Loucy (cell line): ENCODE results near the gene SSUH2.
"Not testable (repeated sequence)": the region's sequence is repeated elsewhere in the genome, so short reads cannot be mapped to it uniquely, and the experiment has no call there.

Experiments
- H2AFZ ChIP-seq: fragments of 200-600 bp; sonication (generic); 2 replicates; pipeline ENCODE4 v1.6.0; 2016; ENCODE audit warnings: antibody characterized with exemption, mild to moderate bottlenecking, low read length, moderate library complexity
- H3F3A ChIP-seq: fragments of 200-600 bp; 2 replicates; pipeline ENCODE4 v1.6.0; 2016; ENCODE audit warnings: antibody characterized with exemption, low read depth, mild to moderate bottlenecking
- H3K27me3 ChIP-seq: fragments of 200-600 bp; sonication (generic); 2 replicates; pipeline ENCODE4 v1.6.1; 2014; ENCODE audit warnings: low read length, mild to moderate bottlenecking; ENCODE audit not compliant: insufficient read depth, poor library complexity, severe bottlenecking
- H3K36me3 ChIP-seq: fragments of 200-600 bp; sonication (generic); 2 replicates; pipeline ENCODE4 v1.6.1; 2016; ENCODE audit warnings: low read length; ENCODE audit not compliant: insufficient read depth
- H3K4me1 ChIP-seq: fragments of 200-600 bp; sonication (generic); 2 replicates; pipeline ENCODE4 v1.5.1; 2014; ENCODE audit warnings: low read length, mild to moderate bottlenecking; ENCODE audit not compliant: insufficient read depth, poor library complexity, severe bottlenecking
- H3K4me2 ChIP-seq: fragments of 200-600 bp; sonication (generic); 2 replicates; pipeline ENCODE4 v1.6.0; 2014; ENCODE audit warnings: antibody characterized with exemption, low read length, low read depth, mild to moderate bottlenecking; ENCODE audit not compliant: poor library complexity, severe bottlenecking
- H3K4me3 ChIP-seq: fragments of 200-600 bp; sonication (generic); 2 replicates; pipeline ENCODE4 v1.5.1; 2014; ENCODE audit warnings: low read length, mild to moderate bottlenecking, mixed read lengths; ENCODE audit not compliant: poor library complexity, severe bottlenecking
- H3K79me2 ChIP-seq: fragments of 200-600 bp; sonication (generic); 2 replicates; pipeline ENCODE4 v1.6.1; 2014; ENCODE audit warnings: low read length; ENCODE audit not compliant: insufficient read depth
- H3K9ac ChIP-seq: fragments of 200-600 bp; sonication (generic); 2 replicates; pipeline ENCODE4 v1.6.0; 2014; ENCODE audit warnings: mild to moderate bottlenecking, low read depth, low read length, moderate library complexity; ENCODE audit not compliant: poor library complexity, severe bottlenecking
- H3K9me2 ChIP-seq: fragments of 200-600 bp; sonication (generic); replicated peaks from 2 replicates; pipeline ENCODE4 v1.6.1; 2016; ENCODE audit warnings: low read depth, low read length, mixed read lengths
- H3K9me3 ChIP-seq: fragments of 200-600 bp; sonication (generic); 2 replicates; pipeline ENCODE4 v1.6.1; 2014; ENCODE audit warnings: mild to moderate bottlenecking, antibody characterized with exemption, low read length, low read depth; ENCODE audit not compliant: insufficient read depth
- H4K20me1 ChIP-seq: fragments of 200-600 bp; sonication (generic); 2 replicates; pipeline ENCODE4 v1.6.0; 2014; ENCODE audit warnings: antibody characterized with exemption, low read length, mild to moderate bottlenecking; ENCODE audit not compliant: insufficient read depth, poor library complexity, severe bottlenecking
- EZH2phosphoT487 ChIP-seq: fragments of 200-600 bp; IDR thresholded peaks from 2 replicates; pipeline ENCODE4 v1.6.1; 2018; ENCODE audit warnings: antibody characterized with exemption, mild to moderate bottlenecking, moderate library complexity, borderline replicate concordance
- TF ChIP-seq, protein P1 (sequence below): fragments of 200-600 bp; sonication (generic); conservative IDR thresholded peaks from 2 replicates; pipeline ENCODE4 v1.5.1; 2014; ENCODE audit warnings: mild to moderate bottlenecking, antibody characterized with exemption, low read length

SSUH2 gene

DNA sequence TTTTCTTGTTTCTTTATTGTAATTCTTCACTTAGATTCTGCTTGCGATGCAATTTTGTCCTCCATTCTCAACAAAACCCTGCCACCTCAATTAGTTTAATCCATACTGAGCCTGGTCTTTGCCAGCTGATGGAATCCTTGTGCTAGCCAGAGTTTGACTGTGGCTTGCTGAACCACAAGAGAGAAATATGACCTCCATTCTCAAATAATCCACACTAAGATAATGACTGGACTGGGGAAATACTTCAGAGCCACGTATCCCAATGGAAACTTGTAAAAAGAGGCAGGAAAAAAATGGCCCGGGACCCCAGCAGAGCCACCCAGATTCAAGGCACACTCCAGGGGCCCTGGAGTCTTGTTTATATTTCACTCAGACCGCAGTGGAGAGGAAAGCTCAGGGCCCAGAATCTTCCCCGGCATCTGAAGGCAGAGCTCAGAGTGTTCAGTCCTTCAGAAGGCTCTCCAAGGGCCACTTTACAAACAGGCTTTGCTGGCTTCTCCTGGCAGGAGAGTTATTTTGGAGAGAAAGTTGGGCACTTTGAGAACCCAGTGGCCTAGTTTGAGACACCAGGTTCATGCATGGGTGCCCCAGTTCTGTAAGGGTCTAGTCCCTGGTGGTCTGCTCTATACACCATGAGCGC is 62.7 kb downstream of the SSUH2 start:
- no peaks in the 10 kb centered on the region for H4K20me1 ChIP-seq
- H3K4me3 ChIP-seq: no peak overlapping the region
- 0 out of 2 replicates have a peak, but pooled peaks cover 3% of the 10 kb centered on the region for H3K9me2 ChIP-seq
- no peaks in the 10 kb centered on the region for H3K36me3 ChIP-seq
- no peaks in the 10 kb centered on the region for H3K79me2 ChIP-seq
- no peak overlapping the region for H3K9ac ChIP-seq
- H3F3A ChIP-seq: no peaks in the 10 kb centered on the region
- no peaks in the 10 kb centered on the region for H3K27me3 ChIP-seq
- H3K9me3 ChIP-seq: no peaks in the 10 kb centered on the region
- H3K4me2 ChIP-seq: no peak overlapping the region
- no peak overlapping the region for H2AFZ ChIP-seq
- H3K4me1 ChIP-seq: no peaks in the 10 kb centered on the region
- no peak for TF ChIP-seq EZH2phosphoT487
- TF ChIP-seq, protein P1, sequence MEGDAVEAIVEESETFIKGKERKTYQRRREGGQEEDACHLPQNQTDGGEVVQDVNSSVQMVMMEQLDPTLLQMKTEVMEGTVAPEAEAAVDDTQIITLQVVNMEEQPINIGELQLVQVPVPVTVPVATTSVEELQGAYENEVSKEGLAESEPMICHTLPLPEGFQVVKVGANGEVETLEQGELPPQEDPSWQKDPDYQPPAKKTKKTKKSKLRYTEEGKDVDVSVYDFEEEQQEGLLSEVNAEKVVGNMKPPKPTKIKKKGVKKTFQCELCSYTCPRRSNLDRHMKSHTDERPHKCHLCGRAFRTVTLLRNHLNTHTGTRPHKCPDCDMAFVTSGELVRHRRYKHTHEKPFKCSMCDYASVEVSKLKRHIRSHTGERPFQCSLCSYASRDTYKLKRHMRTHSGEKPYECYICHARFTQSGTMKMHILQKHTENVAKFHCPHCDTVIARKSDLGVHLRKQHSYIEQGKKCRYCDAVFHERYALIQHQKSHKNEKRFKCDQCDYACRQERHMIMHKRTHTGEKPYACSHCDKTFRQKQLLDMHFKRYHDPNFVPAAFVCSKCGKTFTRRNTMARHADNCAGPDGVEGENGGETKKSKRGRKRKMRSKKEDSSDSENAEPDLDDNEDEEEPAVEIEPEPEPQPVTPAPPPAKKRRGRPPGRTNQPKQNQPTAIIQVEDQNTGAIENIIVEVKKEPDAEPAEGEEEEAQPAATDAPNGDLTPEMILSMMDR: no peak

DNA sequence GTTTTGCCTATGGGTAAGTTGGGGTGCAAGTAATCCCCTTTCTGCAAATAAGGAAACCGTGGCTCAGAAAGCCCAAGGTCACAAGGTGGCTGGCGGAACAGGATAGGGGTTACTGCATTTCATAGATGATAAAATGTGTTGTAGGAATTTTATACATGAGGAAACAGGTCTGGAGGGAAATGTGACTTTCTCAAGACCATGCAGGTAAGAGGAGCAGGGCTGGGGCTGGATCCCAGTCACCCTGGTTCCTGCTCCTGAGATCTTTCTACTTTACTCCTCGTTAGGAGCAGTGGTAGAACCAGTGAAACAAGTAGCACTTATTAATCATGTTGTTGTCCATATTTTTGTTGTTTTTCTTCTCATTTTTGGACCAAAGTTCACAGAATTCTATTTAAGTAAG is 63.2 kb downstream of the SSUH2 start:
- Histone ChIP-seq H4K20me1 (no peaks in the 10 kb centered on the region), H3K36me3 (no peaks in the 10 kb centered on the region), H3K4me3 (no peak overlapping the region), H3K4me2 (no peak overlapping the region), H3K27me3 (no peaks in the 10 kb centered on the region), H2AFZ (no peak overlapping the region), H3K4me1 (no peaks in the 10 kb centered on the region), H3K9ac (no peak overlapping the region), H3K9me2 (0 out of 2 replicates have a peak, but pooled peaks cover 2% of the 10 kb centered on the region), H3K79me2 (no peaks in the 10 kb centered on the region), H3F3A (no peaks in the 10 kb centered on the region), H3K9me3 (no peaks in the 10 kb centered on the region)
- TF ChIP-seq EZH2phosphoT487: no peak
- TF ChIP-seq, protein P1: no peak

DNA sequence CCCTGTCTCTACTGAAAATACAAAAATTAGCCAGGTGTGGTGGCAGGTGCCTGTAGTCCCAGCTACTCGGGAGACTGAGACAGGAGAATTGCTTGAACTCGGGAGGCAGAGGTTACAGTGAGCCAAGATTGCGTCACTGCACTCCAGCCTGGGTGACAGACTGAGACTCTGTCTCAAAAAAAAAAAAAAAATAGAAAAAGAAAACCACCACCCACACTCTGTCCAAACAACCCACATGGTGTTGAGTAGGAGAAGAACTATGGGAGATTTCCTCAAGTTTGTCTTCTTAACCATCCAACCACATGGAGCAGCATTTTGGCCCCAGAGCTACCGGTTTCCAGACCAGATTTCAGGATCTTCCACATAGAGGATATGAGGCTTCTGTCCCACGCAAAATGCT is 64.2 kb downstream of the SSUH2 start:
- not testable (repeated sequence) for H3K9ac ChIP-seq, H3K79me2 ChIP-seq, H3K4me3 ChIP-seq, H3K4me1 ChIP-seq, H3K9me2 ChIP-seq, H3F3A ChIP-seq, H2AFZ ChIP-seq, H3K9me3 ChIP-seq, H3K27me3 ChIP-seq, H3K36me3 ChIP-seq, H3K4me2 ChIP-seq, H4K20me1 ChIP-seq

DNA sequence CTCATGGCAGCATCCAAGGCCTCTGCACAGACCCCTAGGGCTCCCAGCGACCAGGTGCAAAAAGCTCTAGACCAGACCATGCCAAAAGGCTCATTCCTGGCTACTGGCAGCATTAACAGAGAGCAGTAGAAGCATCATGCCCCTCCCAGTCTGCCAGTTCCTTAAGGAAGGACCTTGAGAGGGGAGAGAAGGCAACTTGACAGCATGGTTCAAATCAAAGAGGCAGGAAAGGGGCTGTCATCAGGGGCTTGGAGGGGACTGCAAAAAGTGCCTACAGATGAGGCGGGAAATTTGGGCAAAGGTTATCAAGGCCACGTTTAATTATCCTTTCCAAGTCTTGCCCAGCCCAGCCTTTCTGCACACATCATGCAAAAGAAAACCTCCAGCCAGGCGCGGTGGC is 64.7 kb downstream of the SSUH2 start:
- no peaks in the 10 kb centered on the region for H3F3A ChIP-seq
- no peaks in the 10 kb centered on the region for H3K36me3 ChIP-seq
- H3K4me1 ChIP-seq: no peaks in the 10 kb centered on the region
- H3K27me3 ChIP-seq: no peaks in the 10 kb centered on the region
- no peak overlapping the region for H3K9ac ChIP-seq
- H3K79me2 ChIP-seq: no peaks in the 10 kb centered on the region
- no peak overlapping the region for H2AFZ ChIP-seq
- no peaks in the 10 kb centered on the region for H3K9me3 ChIP-seq
- no peak overlapping the region for H3K4me2 ChIP-seq
- TF ChIP-seq, protein P1: no peak
- no peak for TF ChIP-seq EZH2phosphoT487
- H4K20me1 ChIP-seq: no peaks in the 10 kb centered on the region
- no peak overlapping the region for H3K4me3 ChIP-seq
- no peaks in the 10 kb centered on the region for H3K9me2 ChIP-seq
